ENCODE measurements around the gene RP9. TPM values are rescaled to one million over a fixed set of nuclear protein-coding genes. Genes with fewer than 3 reads are reported as not detected.
A peak's percentile ranks its signal among the peaks of the same experiment; 100 is the strongest.

The RP9 gene
- total RNA-seq, 2 experiments from 2014 or later, result 17.6 to 20.3 TPM

GRCh38 chr7:33059635-33060034 lies 49.6 kb downstream of the RP9 start:
- H3K4me1 Mint-ChIP-seq (ENCODE audit: low read depth), result peaks cover 70% of the 10 kb centered on the region
- no peaks in the 10 kb centered on the region for H3K27me3 ChIP-seq (ENCODE audit: control insufficient read depth in 1 of 2, insufficient read depth in 2 of 2, low read length in 2 of 2)
- H3K36me3 Mint-ChIP-seq (ENCODE audit: low read depth), result peaks cover 12% of the 10 kb centered on the region
- intact Hi-C loops (cut with DNase I, micrococcal nuclease), result loop anchor here (5.0 to 10.0 kb wide), 4 partner anchors 68 to 567 kb away; partner anchors contain the start of genes BBS9 (in 1 of the 2), KBTBD2 (in 1 of the 2) and LSM5 (in 1 of the 2)
- H3K27me3 Mint-ChIP-seq, result no peaks in the 10 kb centered on the region
- no peaks in the 10 kb centered on the region for H3K9me3 Mint-ChIP-seq
- H3K27ac ChIP-seq (ENCODE audit: low read depth in 1 of 2, low read length in 2 of 2), result no peak overlapping the region
- ChIA-PET CTCF (interaction anchor here (1.5 kb wide), 1 partner anchor 20 kb away, joined by 4 read pairs; no protein-coding TSS in a partner anchor), POLR2A (interaction anchor here (1.2 to 1.4 kb wide), 2 partner anchors 19 to 49 kb away, joined by 4 to 6 read pairs; no protein-coding TSS in a partner anchor)
- H3K4me3 ChIP-seq (ENCODE audit: low read length), result no peak overlapping the region
- peak overlapping the region; percentile 31 for H3K27ac Mint-ChIP-seq
- DNase-seq, result no peak
- H3K4me1 ChIP-seq (ENCODE audit: insufficient read depth, low read length), result peaks cover 25% of the 10 kb centered on the region
- no peak for ATAC-seq (ENCODE audit: poor library complexity)
- H3K9me3 ChIP-seq (ENCODE audit: control insufficient read depth in 1 of 2, insufficient read depth in 1 of 2, low read length in 2 of 2), result no peaks in the 10 kb centered on the region
- H3K36me3 ChIP-seq (ENCODE audit: insufficient read depth, low read length), result peaks cover 6% of the 10 kb centered on the region
- H3K4me3 Mint-ChIP-seq, result peak overlapping the region; percentile 34
- TF ChIP-seq CTCF (IDR thresholded peaks at IDR 0.05), result no peak

- H3K27ac Mint-ChIP-seq, result peak overlapping the region; percentile 81
- TF ChIP-seq CTCF (IDR thresholded peaks at IDR 0.05), result no peak
- H3K9me3 ChIP-seq (ENCODE audit: control insufficient read depth in 1 of 2, insufficient read depth in 1 of 2, low read length in 2 of 2), result no peaks in the 10 kb centered on the region
- ATAC-seq (ENCODE audit: poor library complexity) (no peak), DNase-seq (no peak)
- H3K27ac ChIP-seq (ENCODE audit: low read depth in 1 of 2, low read length in 2 of 2), result peak overlapping the region in 1 of 2 donors; percentile 25
- H3K27me3 Mint-ChIP-seq, result no peaks in the 10 kb centered on the region
- CTCF ChIA-PET, result interaction anchor here (2.4 to 4.8 kb wide), 2 partner anchors 18 to 54 kb away, joined by 5 to 32 read pairs; partner anchors contain the start of gene RP9
- H3K4me3 Mint-ChIP-seq, result no peak overlapping the region
- H3K9me3 Mint-ChIP-seq, result no peaks in the 10 kb centered on the region
- intact Hi-C loops (cut with DNase I, micrococcal nuclease), result loop anchor here in 1 of 2 experiments (10.0 kb wide), 1 partner anchor 110 kb away; no protein-coding TSS in a partner anchor
- no peaks in the 10 kb centered on the region for H3K27me3 ChIP-seq (ENCODE audit: control insufficient read depth in 1 of 2, insufficient read depth in 2 of 2, low read length in 2 of 2)
- H3K4me3 ChIP-seq (ENCODE audit: low read length), result no peak overlapping the region
- POLR2A ChIA-PET, result interaction anchor here (0.7 to 3.7 kb wide), 5 partner anchors 8 to 164 kb away, joined by 3 to 26 read pairs (median 3); partner anchors contain the start of gene NT5C3A
- peaks cover 19% of the 10 kb centered on the region for H3K4me1 ChIP-seq (ENCODE audit: insufficient read depth, low read length)
- H3K4me1 Mint-ChIP-seq (ENCODE audit: low read depth), result peaks cover 75% of the 10 kb centered on the region
- peaks cover 6% of the 10 kb centered on the region for H3K36me3 ChIP-seq (ENCODE audit: insufficient read depth, low read length)
- H3K36me3 Mint-ChIP-seq (ENCODE audit: low read depth), result no peaks in the 10 kb centered on the region
Measured at GRCh38 chr7:33055158-33055557, 54.0 kb downstream of the RP9 start.

- Mint-ChIP-seq H3K27me3 (no peaks in the 10 kb centered on the region), H3K4me1 (ENCODE audit: low read depth) (peaks cover 69% of the 10 kb centered on the region), H3K27ac (peak overlapping the region; percentile 81), H3K36me3 (ENCODE audit: low read depth) (no peaks in the 10 kb centered on the region), H3K9me3 (no peaks in the 10 kb centered on the region), H3K4me3 (peak overlapping the region; percentile 27)
- TF ChIP-seq CTCF (IDR thresholded peaks at IDR 0.05), result no peak
- Histone ChIP-seq H3K4me1 (ENCODE audit: insufficient read depth, low read length) (peaks cover 13% of the 10 kb centered on the region), H3K27ac (ENCODE audit: low read depth in 1 of 2, low read length in 2 of 2) (peak overlapping the region; percentile 12 to 53), H3K27me3 (ENCODE audit: control insufficient read depth in 1 of 2, insufficient read depth in 2 of 2, low read length in 2 of 2) (no peaks in the 10 kb centered on the region), H3K9me3 (ENCODE audit: control insufficient read depth in 1 of 2, insufficient read depth in 1 of 2, low read length in 2 of 2) (no peaks in the 10 kb centered on the region), H3K36me3 (ENCODE audit: insufficient read depth, low read length) (peaks cover under 1% of the 10 kb centered on the region), H3K4me3 (ENCODE audit: low read length) (no peak overlapping the region)
- intact Hi-C loops (cut with DNase I, micrococcal nuclease), result loop anchor here (5.0 to 10.0 kb wide), 3 partner anchors 110 to 207 kb away; no protein-coding TSS in a partner anchor
- ChIA-PET POLR2A (interaction anchor here (0.8 to 3.7 kb wide), 5 partner anchors 8 to 164 kb away, joined by 3 to 26 read pairs (median 5); partner anchors contain the start of gene NT5C3A), CTCF (interaction anchor here (1.8 to 4.8 kb wide), 3 partner anchors 17 to 208 kb away, joined by 5 to 32 read pairs (median 8); partner anchors contain the start of gene RP9)
- peak in 5 of 14 experiments; percentile 16 to 68 (median 55) for DNase-seq
- peak; percentile 83 for ATAC-seq (ENCODE audit: poor library complexity)
Measured at GRCh38 chr7:33054261-33054964, 54.8 kb downstream of the RP9 start.
